DND-41 (cell line): ENCODE results near the gene KIF25.

Experiments used
- ATAC-seq: fragments of 200-7000 bp; cut with Tn5 transposase; 3 replicates; pipeline ENCODE4 v1.9.1; 2021; ENCODE audit warnings: low read depth; ENCODE audit not compliant: insufficient read depth
- DNase-seq: peaks from one replicate; pipeline ENCODE4 v3.0.0-alpha.2; 2020
- H2AFZ ChIP-seq: 2 replicates; pipeline ENCODE4 v1.6.0; 2012; ENCODE audit warnings: low read depth, low read length
- H3K27ac ChIP-seq: 2 replicates; pipeline ENCODE4 v1.5.1; 2012; ENCODE audit warnings: low read length, inconsistent platforms
- H3K27me3 ChIP-seq: fragments of 200-600 bp; sonication (generic); 2 replicates; pipeline ENCODE4 v1.6.0; 2012; ENCODE audit warnings: low read length, mild to moderate bottlenecking, inconsistent platforms; ENCODE audit not compliant: insufficient read depth, poor library complexity
- H3K36me3 ChIP-seq: 2 replicates; pipeline ENCODE4 v1.5.1; 2012; ENCODE audit warnings: low read length, inconsistent platforms; ENCODE audit not compliant: insufficient read depth
- H3K4me1 ChIP-seq: 2 replicates; pipeline ENCODE4 v1.5.1; 2012; ENCODE audit warnings: mild to moderate bottlenecking, low read length; ENCODE audit not compliant: insufficient read depth
- H3K4me2 ChIP-seq: 2 replicates; pipeline ENCODE4 v1.6.0; 2012; ENCODE audit warnings: mild to moderate bottlenecking, moderate library complexity, low read length, inconsistent platforms; ENCODE audit not compliant: insufficient read depth
- H3K4me3 ChIP-seq, 2 experiments: fragments of 200-600 bp in 1 of 2; shearing (Covaris generic) in 1 of 2; 2 replicates each; pipeline ENCODE4 v1.5.1; 2012 to 2016; ENCODE audit warnings: inconsistent platforms in 2 of 2, low read length in 2 of 2, mild to moderate bottlenecking in 2 of 2, low read depth in 1 of 2, moderate library complexity in 1 of 2
- H3K79me2 ChIP-seq: 2 replicates; pipeline ENCODE4 v1.6.0; 2012; ENCODE audit warnings: low read length, inconsistent platforms; ENCODE audit not compliant: insufficient read depth
- H3K9ac ChIP-seq: 2 replicates; pipeline ENCODE4 v1.6.0; 2012; ENCODE audit warnings: low read depth, mild to moderate bottlenecking, inconsistent platforms, low read length, moderate library complexity
- H3K9me3 ChIP-seq: 2 replicates; pipeline ENCODE4 v1.5.1; 2012; ENCODE audit warnings: low read length, moderate library complexity, mild to moderate bottlenecking, inconsistent platforms; ENCODE audit not compliant: insufficient read depth, severe bottlenecking
- H4K20me1 ChIP-seq: 2 replicates; pipeline ENCODE4 v1.6.0; 2012; ENCODE audit warnings: low read length; ENCODE audit not compliant: insufficient read depth
- CTCF ChIP-seq: IDR thresholded peaks from 2 replicates; pipeline ENCODE4 v1.5.1; 2012; ENCODE audit warnings: borderline replicate concordance, low read length, moderate library complexity, mild to moderate bottlenecking; ENCODE audit not compliant: poor library complexity, severe bottlenecking; ENCODE audit errors: extremely low read depth
- EZH2 ChIP-seq: IDR thresholded peaks from 3 replicates; pipeline ENCODE4 v1.6.1; 2012; ENCODE audit warnings: borderline replicate concordance, low read depth, mild to moderate bottlenecking, moderate library complexity, low read length, inconsistent platforms; ENCODE audit not compliant: severe bottlenecking

The KIF25 gene

GRCh38 chr6:168028181-168028580, 30.7 kb downstream of the KIF25 start:
- Histone ChIP-seq H3K36me3 (no peaks in the 10 kb centered on the region), H3K27ac (no peak overlapping the region), H3K4me3 (no peak overlapping the region), H3K4me2 (no peak overlapping the region), H3K9me3 (no peaks in the 10 kb centered on the region), H3K79me2 (no peaks in the 10 kb centered on the region), H2AFZ (no peak overlapping the region), H3K27me3 (no peaks in the 10 kb centered on the region), H3K9ac (no peak overlapping the region), H4K20me1 (no peaks in the 10 kb centered on the region), H3K4me1 (no peaks in the 10 kb centered on the region)
- TF ChIP-seq CTCF (no peak), EZH2 (no peak)
- no peak for DNase-seq
- ATAC-seq, result no peak

DNA sequence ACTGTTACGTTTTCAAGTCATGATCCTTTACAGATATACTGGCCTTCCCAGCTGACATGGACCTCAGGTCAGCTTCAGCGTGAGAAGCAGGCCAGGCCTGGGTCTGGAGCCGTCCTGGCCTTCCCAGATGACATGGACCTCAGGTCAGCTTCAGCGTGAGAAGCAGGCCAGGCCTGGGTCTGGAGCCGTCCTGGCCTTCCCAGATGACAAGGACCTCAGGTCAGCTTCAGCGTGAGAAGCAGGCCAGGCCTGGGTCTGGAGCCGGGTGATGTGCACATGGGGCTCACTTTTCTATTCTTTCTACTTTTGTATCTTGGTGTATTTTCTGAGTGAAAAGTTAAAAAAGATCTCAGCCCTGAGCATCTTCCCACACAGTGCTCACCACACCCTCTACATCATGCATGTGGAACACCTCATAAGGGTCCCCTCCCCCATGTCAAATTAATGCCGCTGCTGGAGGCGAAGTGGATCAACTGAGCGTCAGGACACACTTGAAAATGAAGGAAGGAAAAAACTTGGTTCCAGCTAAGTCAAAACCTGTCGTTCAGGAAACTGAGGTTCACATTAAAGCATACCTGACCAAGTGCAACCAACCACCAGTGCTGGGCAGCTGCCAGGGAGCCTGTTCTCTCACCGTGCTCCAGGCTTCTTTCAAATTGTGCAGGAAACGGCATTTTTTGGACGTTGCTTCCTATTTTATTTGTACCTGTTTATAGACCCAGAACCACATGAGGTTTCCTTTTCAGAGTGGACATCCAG, 32.2 kb downstream of the KIF25 start:
- TF ChIP-seq EZH2, result no peak
- no peak for TF ChIP-seq CTCF
- Histone ChIP-seq H3K9me3 (no peaks in the 10 kb centered on the region), H3K4me1 (no peaks in the 10 kb centered on the region), H3K9ac (no peak overlapping the region), H2AFZ (no peak overlapping the region), H3K4me3 (no peak overlapping the region), H3K4me2 (no peak overlapping the region), H3K79me2 (no peaks in the 10 kb centered on the region), H3K27me3 (no peaks in the 10 kb centered on the region), H4K20me1 (no peaks in the 10 kb centered on the region), H3K36me3 (no peaks in the 10 kb centered on the region), H3K27ac (no peak overlapping the region)
- DNase-seq (no peak), ATAC-seq (no peak)

- H3K27ac ChIP-seq, result no peak overlapping the region
- TF ChIP-seq EZH2 (no peak), CTCF (no peak)
- ATAC-seq (no peak), DNase-seq (no peak)
- no peaks in the 10 kb centered on the region for H4K20me1 ChIP-seq
- H3K4me1 ChIP-seq, result no peaks in the 10 kb centered on the region
- no peak overlapping the region for H3K4me3 ChIP-seq
- H2AFZ ChIP-seq, result no peak overlapping the region
- no peaks in the 10 kb centered on the region for H3K36me3 ChIP-seq
- H3K9me3 ChIP-seq, result peaks cover 3% of the 10 kb centered on the region
- H3K4me2 ChIP-seq, result no peak overlapping the region
- H3K79me2 ChIP-seq, result no peaks in the 10 kb centered on the region
- H3K27me3 ChIP-seq, result no peaks in the 10 kb centered on the region
- H3K9ac ChIP-seq, result no peak overlapping the region
Measured at GRCh38 chr6:168030218-168030746, 32.8 kb downstream of the KIF25 start.
